SHP77 treated with DMSO at 0.1 percent for 48 hours (cell line): ENCODE data around the gene CKS2.
"Not testable (repeated sequence)": the region's sequence is repeated elsewhere in the genome, so short reads cannot be mapped to it uniquely, and the experiment has no call there.

ENCODE experiments used
- DNase-seq: peaks from one replicate; lab custom pipeline; 2025; lab: John Stamatoyannopoulos, UW

Gene CKS2

DNA sequence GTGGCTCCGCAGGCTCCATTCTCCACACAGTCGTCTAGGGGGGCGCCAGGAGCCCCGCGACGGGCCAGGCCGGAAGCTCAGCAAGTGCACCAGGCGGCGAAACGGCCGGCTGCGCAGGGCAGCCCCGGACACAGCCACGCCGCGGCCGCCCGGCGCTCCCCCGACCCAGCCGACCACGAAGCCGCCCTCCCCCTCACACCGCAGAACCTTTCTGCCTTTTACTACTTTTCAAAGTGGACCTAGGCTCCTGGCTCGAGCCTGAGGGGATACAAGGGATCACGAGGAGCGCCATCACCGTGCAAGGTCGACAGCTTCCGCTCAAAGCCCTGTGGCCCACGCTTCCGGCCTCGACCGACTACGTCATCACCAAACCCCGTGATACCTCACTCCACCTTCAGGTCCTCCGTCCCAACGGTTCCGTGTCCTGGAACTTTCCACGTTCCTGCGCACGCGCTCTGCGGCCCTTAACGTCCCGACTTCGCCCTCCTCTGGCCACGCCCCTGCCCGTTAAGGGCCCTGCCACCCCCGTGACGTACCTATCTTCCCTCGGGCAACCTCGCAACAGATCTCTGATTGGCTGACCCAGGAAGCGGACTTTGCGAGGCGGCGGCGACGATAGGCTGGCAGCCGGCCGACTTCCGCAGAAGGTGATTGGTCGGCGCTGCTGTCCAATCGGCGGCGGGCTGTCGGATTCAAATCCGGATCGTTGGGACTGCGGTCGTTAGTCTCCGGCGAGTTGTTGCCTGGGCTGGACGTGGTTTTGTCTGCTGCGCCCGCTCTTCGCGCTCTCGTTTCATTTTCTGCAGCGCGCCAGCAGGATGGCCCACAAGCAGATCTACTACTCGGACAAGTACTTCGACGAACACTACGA, at the start of gene CKS2:
CKS2 (plus strand) TSS at position 721 of the 871 bp plus-strand sequence; CDS start at position 819, 98 bp downstream.
- DNase-seq, result peak; percentile 98

DNA sequence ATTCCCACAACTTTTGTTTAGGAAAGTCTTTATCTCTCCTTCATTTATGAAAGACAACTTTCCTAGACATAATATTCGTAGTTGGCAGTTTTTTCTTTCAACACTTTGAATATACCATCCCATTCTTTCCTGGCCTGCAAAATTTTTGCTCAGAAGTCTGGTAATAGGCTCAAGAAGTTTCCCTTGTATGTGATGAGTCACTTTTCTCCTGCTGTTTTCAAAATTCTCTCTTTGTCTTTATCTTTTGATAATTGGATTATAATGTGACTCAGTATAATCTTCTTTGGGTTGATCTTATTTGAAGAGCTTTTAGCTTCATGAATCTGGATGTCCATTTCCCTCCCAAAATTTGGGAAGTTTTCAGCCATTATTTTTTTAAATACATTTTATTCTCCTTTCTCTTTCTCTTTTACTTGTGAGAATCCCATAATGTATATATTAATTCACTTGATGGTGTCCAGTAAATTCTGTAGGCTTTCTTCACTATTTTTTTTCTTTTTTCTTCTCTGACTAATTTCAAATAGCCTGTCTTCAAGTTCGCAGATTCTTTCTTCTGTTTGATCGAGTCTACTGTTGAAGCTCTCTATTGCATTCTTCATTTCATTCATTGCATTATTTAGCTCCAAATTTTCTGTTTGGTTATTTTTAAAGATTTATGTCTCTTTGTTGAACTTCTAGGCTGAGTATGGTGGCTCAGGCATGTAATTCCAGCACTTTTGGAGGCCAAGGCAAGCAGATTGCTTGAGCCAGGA, 37.3 kb upstream of the CKS2 start:
- no peak for DNase-seq

DNA sequence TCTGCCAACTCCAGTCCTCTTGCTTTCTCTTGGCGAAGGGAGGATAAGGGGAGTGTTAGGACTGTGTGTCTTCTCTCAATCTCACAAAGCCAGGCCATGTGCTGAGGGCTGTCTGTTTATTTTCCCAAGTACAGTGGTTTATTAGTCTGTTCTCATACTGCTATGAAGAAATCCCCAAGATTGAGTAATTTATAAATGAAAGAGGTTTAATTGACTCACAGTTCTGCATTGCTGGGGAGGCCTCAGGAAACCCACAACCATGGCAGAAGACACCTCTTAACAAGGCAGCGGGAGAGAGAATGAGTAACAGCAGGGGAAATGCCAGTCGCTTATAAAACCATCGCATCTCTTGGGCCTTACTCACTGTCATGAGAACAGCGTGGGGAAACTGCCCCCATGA, 36.2 kb upstream of the CKS2 start:
- DNase-seq, result no peak

DNA sequence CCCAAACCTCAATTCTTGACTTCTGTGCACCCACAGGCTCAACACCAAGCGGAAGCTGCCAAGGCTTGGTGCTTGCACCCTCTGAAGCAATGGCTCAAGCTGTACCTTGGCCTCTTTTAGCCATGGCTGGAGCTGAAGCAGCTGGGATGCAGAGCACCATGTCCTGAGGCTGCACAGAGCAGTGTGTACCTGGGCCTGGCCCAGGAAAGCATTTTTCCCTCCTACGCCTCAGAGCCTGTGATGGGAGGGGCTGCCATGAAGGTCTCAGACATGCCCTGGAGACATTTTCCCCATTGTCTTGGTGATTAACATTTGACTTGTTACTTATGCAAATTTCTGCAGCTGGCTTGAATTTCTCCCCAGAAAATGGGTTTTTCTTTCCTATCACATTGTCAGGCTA, 35.0 kb upstream of the CKS2 start:
- not testable (repeated sequence) for DNase-seq

DNA sequence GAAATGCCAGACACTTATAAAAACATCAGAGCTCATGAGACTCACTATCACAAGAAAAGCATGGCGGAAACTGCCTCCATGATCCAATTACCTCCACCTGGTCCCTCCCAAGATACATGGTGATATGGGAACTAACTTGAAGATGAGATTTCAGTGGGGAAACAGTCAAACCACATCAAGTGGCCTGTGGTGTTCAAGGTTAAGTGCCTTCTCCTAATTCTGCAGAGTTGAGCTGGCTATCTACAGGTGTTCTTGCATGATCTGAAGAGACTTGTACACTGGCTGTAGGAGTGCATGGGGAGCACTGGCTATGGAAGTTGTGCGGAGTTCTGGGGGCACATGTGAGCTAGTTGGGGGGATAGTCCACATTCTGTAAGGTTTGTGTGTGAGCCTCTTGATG, 34.0 kb upstream of the CKS2 start:
- DNase-seq, result no peak

DNA sequence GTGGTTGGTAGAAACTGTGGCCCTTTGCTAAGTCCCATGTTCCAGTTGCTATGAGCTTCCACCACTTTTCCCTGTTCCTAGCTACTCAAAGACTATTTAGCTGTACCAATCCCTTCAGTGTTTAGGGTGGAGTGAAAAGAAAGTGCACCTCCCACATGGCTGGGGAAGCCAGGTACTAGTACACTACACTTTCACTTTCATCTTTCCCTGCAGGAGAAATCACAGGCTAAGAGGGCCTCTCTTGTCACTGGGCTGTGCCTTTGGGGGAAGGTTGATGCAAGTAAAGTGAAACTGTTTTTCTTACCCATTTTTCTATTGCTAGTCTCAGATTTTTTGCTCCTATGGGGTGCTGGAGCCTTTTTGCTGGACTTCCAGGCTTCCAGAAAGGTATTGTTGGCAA, 33.5 kb upstream of the CKS2 start:
- DNase-seq, result no peak

DNA sequence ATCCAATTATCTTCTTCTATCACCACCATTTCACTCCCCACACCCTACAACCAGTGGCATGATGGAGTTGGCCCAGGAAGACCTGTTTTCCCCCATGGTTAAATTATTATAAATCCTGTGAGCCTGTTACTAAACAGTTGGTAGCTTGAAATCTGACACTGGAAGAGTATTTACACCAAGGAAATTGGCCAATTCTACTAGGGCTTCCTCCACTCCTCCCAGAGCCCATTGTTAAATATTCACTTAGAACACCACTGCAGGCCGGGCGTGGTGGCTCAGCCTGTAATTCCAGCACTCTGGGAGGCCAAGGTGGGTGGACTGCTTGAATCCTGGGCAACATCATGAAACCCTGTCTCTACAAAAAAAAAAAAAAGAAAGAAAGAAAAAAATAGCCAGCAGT, 32.4 kb upstream of the CKS2 start:
- no peak for DNase-seq

DNA sequence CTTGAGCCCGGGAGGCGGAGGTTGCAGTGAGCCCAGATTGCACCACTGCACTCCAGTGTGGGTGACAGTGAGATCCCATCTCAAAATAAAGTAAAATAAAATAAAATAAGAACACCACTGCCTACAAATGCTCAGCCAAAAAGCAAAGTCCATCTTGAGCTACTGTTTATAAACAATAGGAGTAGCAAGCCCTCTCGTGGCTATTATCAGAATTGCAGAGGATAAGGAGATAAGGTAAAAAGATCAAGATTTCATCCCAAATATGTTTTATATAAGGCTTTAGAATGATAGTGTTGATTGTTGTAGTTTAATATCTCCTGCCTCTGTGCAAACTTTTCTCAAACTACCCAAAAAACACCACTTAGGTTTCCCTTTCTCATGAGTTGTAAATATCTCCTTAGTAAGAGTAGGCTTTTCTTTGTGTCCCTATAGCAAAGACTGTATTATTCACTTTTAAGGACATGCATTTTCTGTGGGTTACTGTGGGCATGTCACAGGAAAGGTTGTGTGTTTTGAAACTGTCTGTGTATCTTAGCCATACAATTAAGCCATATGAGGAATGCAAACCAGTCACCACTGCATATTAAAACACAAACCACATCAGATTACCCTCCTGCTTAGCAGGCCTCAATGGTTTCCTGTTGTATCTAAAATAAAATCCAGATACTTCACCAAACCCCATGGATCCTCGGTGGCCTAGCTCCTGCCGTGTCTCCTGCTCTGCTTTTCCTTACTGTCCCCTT, 31.8 kb upstream of the CKS2 start:
- peak; percentile 40 for DNase-seq

DNA sequence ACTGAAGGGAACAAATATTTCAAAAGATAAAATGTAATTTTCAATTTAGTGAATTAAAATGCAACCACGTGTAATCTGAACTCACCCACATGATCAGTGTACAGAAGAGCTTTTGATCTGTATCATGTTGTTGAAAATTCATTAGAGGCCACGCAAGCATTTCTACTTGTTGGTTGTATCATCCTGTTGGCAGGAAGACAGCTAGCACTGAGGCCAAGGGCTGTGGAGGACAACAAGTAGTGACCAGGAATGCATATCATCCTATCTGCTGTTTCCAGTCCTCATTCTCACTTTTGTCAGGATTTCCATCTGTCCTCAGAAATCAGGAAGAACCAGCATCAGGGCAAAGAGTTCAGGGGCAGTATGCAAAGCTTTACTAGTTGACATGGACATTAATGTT, 29.9 kb upstream of the CKS2 start:
- DNase-seq, result no peak

DNA sequence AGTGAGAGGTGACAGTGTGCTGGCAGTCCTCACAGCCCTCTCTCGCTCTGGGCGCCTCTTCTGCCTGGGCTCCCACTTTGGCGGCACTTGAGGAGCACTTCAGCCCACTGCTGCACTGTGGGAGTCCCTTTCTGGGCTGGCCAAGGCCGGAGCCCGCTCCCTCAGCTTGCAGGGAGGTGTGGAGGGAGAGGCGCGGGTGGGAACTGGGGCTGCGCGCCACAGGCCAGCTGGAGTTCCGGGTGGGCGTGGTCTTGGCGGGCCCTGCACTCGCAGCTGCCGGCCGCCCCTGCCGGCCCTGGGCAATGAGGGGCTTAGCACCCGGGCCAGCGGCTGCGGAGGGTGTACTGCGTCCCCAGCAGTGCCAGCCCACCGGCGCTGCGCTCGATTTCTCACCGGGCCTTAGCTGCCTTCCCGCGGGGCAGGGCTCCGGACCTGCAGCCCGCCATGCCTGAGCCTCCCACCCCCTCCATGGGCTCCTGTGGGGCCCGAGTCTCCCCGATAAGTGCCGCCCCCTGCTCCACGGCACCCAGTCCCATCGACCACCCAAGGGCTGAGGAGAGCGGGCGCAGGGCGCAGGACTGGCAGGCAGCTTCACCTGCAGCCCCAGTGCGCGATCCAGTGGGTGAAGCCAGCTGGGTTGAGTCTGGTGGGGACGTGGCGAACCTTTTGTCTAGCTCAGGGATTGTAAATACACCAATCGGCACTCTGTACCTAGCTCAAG, 28.6 kb upstream of the CKS2 start:
- not testable (repeated sequence) for DNase-seq

DNA sequence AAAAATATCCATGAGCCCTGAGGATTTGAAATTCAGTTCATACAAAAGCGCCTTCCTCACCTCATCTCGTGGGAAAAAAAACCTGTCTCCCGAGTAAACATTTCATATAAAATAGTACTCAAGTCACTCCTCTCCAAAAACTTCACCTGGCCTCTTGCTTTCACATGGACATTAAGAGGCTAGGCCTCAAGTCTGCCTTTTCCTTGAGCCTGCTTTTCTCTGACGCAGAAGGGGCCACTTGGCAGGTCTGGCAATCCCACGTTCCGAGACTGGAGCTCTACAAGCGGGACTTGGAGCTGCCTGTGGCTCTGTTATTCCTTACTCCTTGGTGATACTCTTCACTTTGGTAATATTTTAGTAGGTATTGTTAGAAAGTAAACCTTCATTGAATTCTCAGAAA, 26.9 kb upstream of the CKS2 start:
- no peak for DNase-seq

DNA sequence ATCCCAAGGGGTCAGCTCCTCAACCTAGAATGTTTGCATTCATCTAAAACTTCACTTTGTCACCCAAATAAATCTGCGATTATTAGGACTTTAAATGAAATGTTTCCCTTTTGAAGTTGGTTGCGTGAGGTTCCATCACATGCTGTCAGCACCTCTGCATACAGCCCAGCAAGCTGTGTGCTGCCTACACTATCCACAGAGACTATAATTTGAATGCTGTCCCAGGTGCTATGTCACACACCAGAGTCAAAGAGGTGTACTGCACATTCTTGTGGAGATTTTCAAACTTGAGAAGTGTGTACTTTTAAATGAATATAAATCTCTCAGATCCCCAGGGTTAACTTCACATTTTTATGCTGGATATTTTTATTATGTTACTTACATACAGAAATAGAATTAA, 19.3 kb upstream of the CKS2 start:
- no peak for DNase-seq

DNA sequence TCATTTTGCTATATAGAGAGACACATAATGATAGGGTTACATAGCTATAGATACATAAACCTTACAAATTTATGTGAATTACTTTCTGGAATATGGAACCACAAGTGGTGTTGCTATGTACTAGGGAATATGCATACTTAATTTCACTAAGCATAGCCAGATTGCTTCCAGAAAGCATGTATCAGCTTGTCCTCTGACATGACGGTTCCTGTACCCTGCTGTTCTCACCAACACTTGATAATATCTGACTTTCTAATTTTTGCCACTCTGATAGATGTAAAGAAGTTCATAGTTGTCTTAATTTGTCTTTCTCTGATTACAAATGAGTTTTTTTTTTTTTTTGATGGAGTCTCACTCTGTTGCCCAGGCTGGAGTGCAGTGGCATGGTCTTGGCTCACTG, 18.0 kb upstream of the CKS2 start:
- DNase-seq, result no peak

DNA sequence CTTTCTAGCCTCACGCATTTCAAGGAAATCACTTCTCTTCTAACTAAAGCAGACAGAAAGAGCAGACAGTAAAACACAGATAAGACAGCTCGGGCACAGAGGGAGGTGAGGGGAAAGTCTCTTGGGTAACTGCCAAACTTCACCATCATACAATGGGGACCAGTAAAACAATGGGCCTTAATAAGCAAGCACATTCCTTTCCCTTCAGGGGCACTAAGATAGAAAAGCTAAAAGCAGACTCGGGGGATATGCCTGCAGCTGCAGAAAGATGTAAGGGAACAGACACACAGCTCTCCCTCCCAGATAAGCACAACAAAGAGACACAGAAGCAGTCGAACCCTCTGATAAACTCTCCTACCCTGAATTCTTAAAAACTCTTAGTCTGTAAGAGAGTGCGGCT, 15.6 kb upstream of the CKS2 start:
- no peak for DNase-seq

DNA sequence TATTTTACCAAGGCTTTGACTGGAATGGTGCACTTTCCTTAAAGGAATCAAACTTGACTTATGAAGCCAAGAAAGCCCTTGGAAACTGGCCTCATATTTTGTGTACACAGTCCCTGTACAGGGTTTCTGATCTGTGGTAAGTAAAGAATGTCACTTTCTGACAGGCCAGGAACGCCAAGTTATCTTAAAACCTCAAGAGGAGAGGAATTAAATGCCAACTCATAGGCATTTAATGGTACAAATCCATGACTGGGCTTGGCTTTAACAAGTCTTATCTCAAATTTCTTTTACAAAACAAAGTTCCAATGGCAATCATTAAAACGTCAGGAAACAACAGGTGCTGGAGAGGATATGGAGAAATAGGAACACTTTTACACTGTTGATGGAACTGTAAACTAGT, 9.0 kb upstream of the CKS2 start:
- DNase-seq, result not testable (repeated sequence)

DNA sequence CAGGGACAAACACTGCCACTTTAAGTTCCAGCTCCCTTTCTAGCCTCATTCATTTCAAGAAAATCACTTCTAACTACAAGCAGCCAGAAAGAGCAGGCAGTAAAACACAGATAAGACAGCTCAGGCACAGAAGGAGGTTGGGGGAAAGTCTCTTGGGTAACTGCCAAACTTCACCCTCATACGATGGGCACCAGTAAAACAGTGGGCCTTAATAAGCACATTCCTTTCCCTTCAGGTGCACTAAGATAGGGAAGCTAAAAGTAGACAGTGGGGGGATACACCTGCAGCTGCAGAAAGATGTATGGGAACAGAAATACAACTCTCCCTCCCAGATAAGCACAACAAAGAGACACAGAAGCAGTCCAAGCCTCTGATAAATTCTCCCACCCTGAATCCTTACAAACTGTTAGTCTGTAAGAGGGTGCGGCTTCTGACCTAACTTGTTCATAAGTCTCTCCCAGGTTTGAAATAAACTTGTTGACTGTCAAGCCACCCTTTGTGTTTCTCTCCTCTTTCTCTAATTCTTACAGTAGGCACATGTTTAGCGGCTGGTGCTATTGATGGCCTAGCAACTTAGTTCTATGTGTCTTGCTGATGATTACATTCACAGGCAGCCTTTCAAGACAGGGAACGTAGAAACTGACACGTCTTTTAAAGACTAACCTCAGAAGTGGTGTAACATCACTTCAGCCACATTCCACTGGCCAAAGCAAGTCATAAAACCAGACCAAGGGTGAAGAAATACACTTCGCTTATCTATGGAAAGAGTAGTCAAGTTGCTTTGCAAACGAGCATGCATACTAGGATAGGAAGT, 6.8 kb upstream of the CKS2 start:
- DNase-seq, result no peak

DNA sequence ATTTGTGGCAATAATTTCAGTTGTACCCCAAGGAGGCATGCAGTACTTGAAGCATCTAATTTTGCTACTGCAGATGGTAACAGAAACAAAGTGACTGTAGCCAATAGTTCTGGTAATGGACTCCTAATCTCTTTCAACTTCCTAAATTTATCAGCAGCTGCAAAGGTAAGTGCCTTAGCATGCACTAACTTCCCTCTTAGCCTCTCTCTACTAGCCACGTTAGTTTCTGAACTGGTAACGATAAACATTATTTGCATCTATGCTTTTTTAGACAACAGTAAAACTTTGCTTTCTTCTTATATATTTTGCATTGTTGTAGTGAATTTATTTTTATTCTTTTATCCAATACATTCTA, 6.2 kb upstream of the CKS2 start:
- DNase-seq, result no peak

DNA sequence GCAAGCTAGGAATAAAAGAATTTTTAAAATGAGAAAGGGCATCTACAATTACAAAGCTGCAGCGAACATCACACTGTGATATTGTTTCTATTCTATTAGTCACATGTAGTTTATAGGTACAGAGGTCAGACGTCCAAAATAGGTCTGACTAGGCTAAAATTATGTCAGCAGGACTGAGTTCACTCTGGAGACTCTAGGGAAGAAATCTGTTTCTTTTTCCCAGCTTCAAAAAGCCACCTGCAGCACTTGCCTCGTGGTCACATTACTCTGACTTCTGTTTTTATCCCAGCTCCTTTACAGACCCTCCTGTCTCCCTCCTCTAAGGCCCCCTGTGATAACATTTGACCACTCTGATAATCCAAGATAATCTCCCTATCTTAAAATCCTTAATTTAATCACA, 5.1 kb upstream of the CKS2 start:
- no peak for DNase-seq

DNA sequence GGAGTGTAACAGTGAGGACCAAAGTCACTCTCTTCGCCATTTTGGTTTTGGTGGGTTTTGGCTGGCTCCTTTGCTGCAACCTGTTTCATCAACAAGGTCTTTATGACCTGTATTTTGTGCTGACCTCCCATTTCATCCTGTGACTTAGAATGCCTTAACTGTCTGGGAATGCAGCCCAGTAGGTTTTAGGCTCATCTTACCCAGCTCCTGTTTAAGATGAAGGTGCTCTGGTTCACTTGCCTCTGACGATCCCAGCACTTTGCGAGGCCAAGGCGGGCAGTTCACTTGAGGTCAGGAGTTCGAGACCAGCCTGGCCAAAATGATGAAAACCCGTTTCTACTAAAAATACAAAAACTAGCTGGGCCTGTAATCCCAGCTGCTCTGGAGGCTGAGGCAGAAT, 1.8 kb upstream of the CKS2 start:
- no peak for DNase-seq

DNA sequence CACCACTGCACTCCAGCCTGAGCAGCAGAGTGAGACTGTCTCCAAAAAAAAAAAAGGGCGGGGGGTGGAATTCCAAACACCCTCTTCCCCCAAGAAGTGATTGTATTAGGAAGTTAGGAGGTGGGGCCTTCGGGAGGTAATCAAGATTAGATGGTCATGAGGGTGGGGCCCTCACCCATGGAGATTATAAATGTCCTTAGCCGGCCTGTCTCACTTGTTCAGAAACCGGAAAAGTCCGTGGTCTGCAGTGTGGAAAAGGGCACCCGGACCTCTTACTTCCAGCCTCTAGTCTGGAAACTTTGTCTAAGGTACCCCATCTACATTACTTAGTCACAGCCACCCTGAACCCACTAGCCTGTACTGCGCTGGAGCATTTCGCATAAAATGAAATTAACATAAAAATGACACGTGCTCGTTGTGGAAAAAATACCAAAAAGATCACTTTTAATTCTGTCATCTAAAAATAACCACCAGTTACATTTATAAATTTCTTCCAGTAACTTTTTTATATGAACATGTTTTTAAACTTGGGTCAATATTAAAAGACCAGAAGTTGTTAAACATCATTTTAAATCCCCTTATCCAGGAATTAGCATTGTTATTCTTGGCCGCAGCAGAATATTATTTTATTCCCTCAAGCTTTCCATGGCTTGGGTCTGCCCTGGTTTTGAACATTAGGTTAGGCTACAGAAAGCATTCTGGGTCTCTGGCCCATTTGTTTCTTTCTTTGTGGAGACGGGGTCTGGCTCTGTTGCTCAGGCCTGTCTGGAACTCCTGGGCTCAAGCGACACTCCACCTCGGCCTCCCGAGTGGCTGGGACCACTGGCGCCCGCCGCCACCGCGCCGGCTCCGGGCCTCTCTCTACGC, 1.2 kb upstream of the CKS2 start:
- DNase-seq, result no peak
